IMR-90 (cell line): ENCODE data around the gene CHRNG. TPM values are rescaled to one million over a fixed set of nuclear protein-coding genes. Genes with fewer than 3 reads are reported as not detected.

ENCODE experiments used
- ATAC-seq: fragments of 200-7000 bp; cut with Tn5 transposase; 2 replicates; pipeline ENCODE4 v1.9.1; 2020; ENCODE audit warnings: low read depth, mild to moderate bottlenecking, moderate library complexity
- BruUV-seq: library from RNA; stranded (reverse); fragments of 400-500 nt; replicated peaks from 2 replicates; lab custom pipeline; 2021; lab: Mats Ljungman, UMichigan
- CTCF ChIA-PET: fragments of 300-600 bp; formaldehyde crosslinking; extraction: SDS; loops from one replicate; lab custom pipeline; 2021; ENCODE audit warnings: antibody characterized with exemption; lab: Yijun Ruan, JAX
- POLR2A ChIA-PET: fragments of 300-600 bp; sonication (Branson Sonifier 250); formaldehyde crosslinking; loops from one replicate; lab custom pipeline; 2022; ENCODE audit warnings: antibody characterized with exemption; ENCODE audit not compliant: unreplicated experiment; lab: Charles Lee
- DNase-seq: peaks from one replicate; pipeline ENCODE4 v3.0.0; 2013
- H2AFZ ChIP-seq: replicated peaks from 2 replicates; pipeline ENCODE3; 2013; ENCODE audit warnings: low read length, mild to moderate bottlenecking; ENCODE audit not compliant: poor library complexity
- H2AK5ac ChIP-seq: 2 replicates; pipeline ENCODE4 v1.6.1; 2013; ENCODE audit warnings: low read depth, low read length, inconsistent platforms
- H2AK9ac ChIP-seq: replicated peaks from 2 replicates; pipeline ENCODE3; 2013; ENCODE audit warnings: mild to moderate bottlenecking, low read depth, low read length, moderate library complexity; ENCODE audit not compliant: poor library complexity
- H2BK120ac ChIP-seq: 2 replicates; pipeline ENCODE4 v1.6.1; 2013; ENCODE audit warnings: low read depth, low read length, inconsistent platforms
- H2BK15ac ChIP-seq: 3 replicates; pipeline ENCODE4 v1.6.1; 2013; ENCODE audit warnings: low read depth, low read length, inconsistent platforms
- H2BK20ac ChIP-seq: 2 replicates; pipeline ENCODE4 v1.6.1; 2013; ENCODE audit warnings: low read depth, mild to moderate bottlenecking, inconsistent platforms, low read length, moderate library complexity
- H2BK5ac ChIP-seq: 2 replicates; pipeline ENCODE4 v1.6.1; 2013; ENCODE audit warnings: mild to moderate bottlenecking, low read depth, low read length, inconsistent platforms; ENCODE audit not compliant: poor library complexity, severe bottlenecking
- H3K14ac ChIP-seq: replicated peaks from 2 replicates; pipeline ENCODE4 v1.6.1; 2013; ENCODE audit warnings: low read depth, low read length, inconsistent platforms
- H3K18ac ChIP-seq: 2 replicates; pipeline ENCODE4 v1.6.1; 2013; ENCODE audit warnings: low read depth, low read length, control low read depth
- H3K23ac ChIP-seq: 2 replicates; pipeline ENCODE4 v1.6.1; 2013; ENCODE audit warnings: low read depth, low read length, inconsistent platforms
- H3K27ac ChIP-seq: 2 replicates; pipeline ENCODE4 v1.5.1; 2013; ENCODE audit warnings: mild to moderate bottlenecking, control low read depth, low read length; ENCODE audit not compliant: insufficient read depth
- H3K27me3 ChIP-seq: 2 replicates; pipeline ENCODE4 v1.6.1; 2013; ENCODE audit warnings: low read length; ENCODE audit not compliant: control insufficient read depth, insufficient read depth
- H3K36me3 ChIP-seq: 2 replicates; pipeline ENCODE4 v1.6.1; 2013; ENCODE audit warnings: low read length, mixed read lengths; ENCODE audit not compliant: control insufficient read depth, insufficient read depth
- H3K4ac ChIP-seq: 2 replicates; pipeline ENCODE4 v1.6.1; 2013; ENCODE audit warnings: low read depth, low read length, inconsistent platforms
- H3K4me1 ChIP-seq: 2 replicates; pipeline ENCODE4 v1.6.1; 2013; ENCODE audit warnings: low read length, mixed read lengths; ENCODE audit not compliant: control insufficient read depth, insufficient read depth
- H3K4me2 ChIP-seq: 2 replicates; pipeline ENCODE4 v1.6.1; 2013; ENCODE audit warnings: low read depth, mild to moderate bottlenecking, control low read depth, low read length, moderate library complexity
- H3K4me3 ChIP-seq: 2 replicates; pipeline ENCODE4 v1.5.1; 2013; ENCODE audit warnings: low read depth, mild to moderate bottlenecking, control low read depth, low read length, moderate library complexity; ENCODE audit not compliant: insufficient read depth
- H3K56ac ChIP-seq: 2 replicates; pipeline ENCODE4 v1.6.1; 2013; ENCODE audit warnings: low read length, inconsistent platforms; ENCODE audit not compliant: insufficient read depth; ENCODE audit errors: extremely low read depth
- H3K79me1 ChIP-seq, 2 experiments: 2 replicates each; pipeline ENCODE4 v1.6.1; 2013; ENCODE audit warnings: low read length in 2 of 2, inconsistent platforms in 1 of 2, low read depth in 1 of 2
- H3K9ac ChIP-seq: 2 replicates; pipeline ENCODE4 v1.6.1; 2013; ENCODE audit warnings: low read depth, low read length, control low read depth
- H3K9me1 ChIP-seq: 2 replicates; pipeline ENCODE4 v1.6.1; 2013; ENCODE audit warnings: low read length, inconsistent platforms; ENCODE audit not compliant: insufficient read depth
- H3K9me3 ChIP-seq: 2 replicates; pipeline ENCODE4 v1.6.1; 2013; ENCODE audit warnings: low read length; ENCODE audit not compliant: control insufficient read depth, insufficient read depth
- H4K20me1 ChIP-seq: 2 replicates; pipeline ENCODE4 v1.6.1; 2013; ENCODE audit warnings: low read length, inconsistent platforms; ENCODE audit not compliant: insufficient read depth
- H4K5ac ChIP-seq: 2 replicates; pipeline ENCODE4 v1.6.1; 2013; ENCODE audit warnings: mild to moderate bottlenecking, low read depth, low read length, control low read depth
- H4K8ac ChIP-seq, 2 experiments: 2 replicates each; pipeline ENCODE4 v1.6.1; 2013; ENCODE audit warnings: low read depth in 2 of 2, low read length in 2 of 2, control low read depth in 1 of 2, inconsistent platforms in 1 of 2
- H4K91ac ChIP-seq: 2 replicates; pipeline ENCODE4 v1.6.1; 2013; ENCODE audit warnings: low read depth, low read length, inconsistent platforms; ENCODE audit not compliant: insufficient read depth
- ELK1 ChIP-seq: fragments of 150-350 bp; IDR thresholded peaks from 2 replicates; pipeline ENCODE4 v1.6.1; 2016; ENCODE audit warnings: low read depth, mild to moderate bottlenecking, low read length, moderate library complexity, borderline replicate concordance
- MAFK ChIP-seq: IDR thresholded peaks from 2 replicates; pipeline ENCODE4 v1.6.1; 2012; ENCODE audit warnings: low read depth, low read length, improper control_type of control experiment
- MXI1 ChIP-seq: IDR thresholded peaks from 2 replicates; pipeline ENCODE4 v1.6.1; 2012; ENCODE audit warnings: low read depth, mild to moderate bottlenecking, low read length, moderate library complexity, borderline replicate concordance
- POLR2A ChIP-seq: IDR thresholded peaks from 2 replicates; pipeline ENCODE4 v1.6.1; 2012; ENCODE audit warnings: mild to moderate bottlenecking, low read depth, low read length
- RCOR1 ChIP-seq: IDR thresholded peaks from 2 replicates; pipeline ENCODE4 v1.6.1; 2012; ENCODE audit warnings: mild to moderate bottlenecking, low read length, improper control_type of control experiment; ENCODE audit not compliant: insufficient replicate concordance
- WGBS, 2 experiments: methylation state at CpG; one replicate each; pipeline versions ENCODE4 v1.1.5 to v1.1.7; 2013; ENCODE audit warnings: missing lambda C conversion rate in 2 of 2; ENCODE audit not compliant: insufficient read length in 1 of 2; ENCODE audit errors: extremely low coverage in 2 of 2; 5-methylcytosine and 5-hydroxymethylcytosine counted together
- dilution Hi-C: fragments of 300-500 bp; cut with HindIII; formaldehyde crosslinking; loops from one replicate; pipeline ENCODE4 v1.14.3; 2018; ENCODE audit warnings: low sequenced_read_pairs; ENCODE audit not compliant: unreplicated experiment
- in situ Hi-C: fragments of 300-500 bp; cut with MboI; formaldehyde crosslinking; loops from 3 replicates; pipeline ENCODE4 v1.14.3; 2019; ENCODE audit warnings: low sequenced_read_pairs, inconsistent platforms, mixed read lengths
- intact Hi-C: fragments of 100-400 bp; cut with micrococcal nuclease; formaldehyde crosslinking; loops from 2 replicates; pipeline ENCODE4 v1.10.0; 2022
- polyA plus RNA-seq, 3 experiments: library from polyadenylated mRNA; depleted of rRNA; stranded (reverse); fragments of >200 nt; gene quantifications; 2 replicates each; pipeline ENCODE4 v1.2.3, GENCODE V29; 2012; ENCODE audit warnings: low replicate concordance in 1 of 3
- total RNA-seq: library from RNA; depleted of rRNA; stranded (reverse); fragments of >200 nt; gene quantifications from 2 replicates; pipeline ENCODE4 v1.2.3, GENCODE V29; 2012

Gene CHRNG
- total and polyA plus RNA-seq, 2 of the 4 experiments (the other 2 are of a cell fraction), result not detected

GRCh38 chr2:232525199-232525598 is 14.3 kb upstream of the CHRNG start:
- no peak overlapping the region for H4K8ac ChIP-seq
- no peak overlapping the region for H2BK20ac ChIP-seq
- H3K36me3 ChIP-seq, result no peaks in the 10 kb centered on the region
- DNase-seq, result no peak
- no peak overlapping the region for H2AK9ac ChIP-seq
- H3K56ac ChIP-seq, result no peak overlapping the region
- no peak overlapping the region for H2BK15ac ChIP-seq
- no peak overlapping the region for H3K23ac ChIP-seq
- dilution Hi-C loops, result no loop called here
- H3K27me3 ChIP-seq, result peaks cover 69% of the 10 kb centered on the region
- H4K20me1 ChIP-seq, result no peaks in the 10 kb centered on the region
- intact Hi-C loops, result no loop called here
- ChIA-PET POLR2A (no interaction called here), CTCF (no interaction called here)
- H4K91ac ChIP-seq, result no peak overlapping the region
- no peaks in the 10 kb centered on the region for H3K9me3 ChIP-seq
- no TSS peak for BruUV-seq
- no peak overlapping the region for H3K4me2 ChIP-seq
- in situ Hi-C loops, result no loop called here
- H2BK5ac ChIP-seq, result no peak overlapping the region
- no peak overlapping the region for H2AK5ac ChIP-seq
- H3K27ac ChIP-seq, result no peak overlapping the region
- H3K18ac ChIP-seq, result no peak overlapping the region
- no peaks in the 10 kb centered on the region for H3K79me1 ChIP-seq
- no peak overlapping the region for H3K14ac ChIP-seq
- H3K9me1 ChIP-seq, result no peaks in the 10 kb centered on the region
- H2AFZ ChIP-seq, result no peak overlapping the region
- no peak for ATAC-seq
- no peak overlapping the region for H4K5ac ChIP-seq
- no peak overlapping the region for H3K4ac ChIP-seq
- H3K9ac ChIP-seq, result no peak overlapping the region
- H3K4me1 ChIP-seq, result no peaks in the 10 kb centered on the region
- no peak overlapping the region for H3K4me3 ChIP-seq
- H2BK120ac ChIP-seq, result no peak overlapping the region
- WGBS, 2 experiments, result 79% methylated on average over 4 of the region's 14 CpGs; no CpG with 5 or more reads in 1 of the 2 experiments
- TF ChIP-seq RCOR1 (no peak), POLR2A (no peak), MXI1 (no peak), ELK1 (no peak), MAFK (no peak)
